HG03571 (cell line): Measurements from ENCODE around the gene DNAJC16.
"Not testable (repeated sequence)": the region's sequence is repeated elsewhere in the genome, so short reads cannot be mapped to it uniquely, and the experiment has no call there.

ENCODE experiments used
- ATAC-seq: cut with Tn5 transposase; IDR thresholded peaks from one replicate; pipeline ENCODE4 v1.9.1; 2021; ENCODE audit not compliant: unreplicated experiment

The DNAJC16 gene

GRCh38 chr1:15506831-15507230 is 19.8 kb upstream of the DNAJC16 start:
- no peak for ATAC-seq

GRCh38 chr1:15507278-15507677 is 19.4 kb upstream of the DNAJC16 start:
- no peak for ATAC-seq

GRCh38 chr1:15508700-15509487 is 17.8 kb upstream of the DNAJC16 start:
- no peak for ATAC-seq

GRCh38 chr1:15509586-15509985 is 17.1 kb upstream of the DNAJC16 start:
- no peak for ATAC-seq

DNA sequence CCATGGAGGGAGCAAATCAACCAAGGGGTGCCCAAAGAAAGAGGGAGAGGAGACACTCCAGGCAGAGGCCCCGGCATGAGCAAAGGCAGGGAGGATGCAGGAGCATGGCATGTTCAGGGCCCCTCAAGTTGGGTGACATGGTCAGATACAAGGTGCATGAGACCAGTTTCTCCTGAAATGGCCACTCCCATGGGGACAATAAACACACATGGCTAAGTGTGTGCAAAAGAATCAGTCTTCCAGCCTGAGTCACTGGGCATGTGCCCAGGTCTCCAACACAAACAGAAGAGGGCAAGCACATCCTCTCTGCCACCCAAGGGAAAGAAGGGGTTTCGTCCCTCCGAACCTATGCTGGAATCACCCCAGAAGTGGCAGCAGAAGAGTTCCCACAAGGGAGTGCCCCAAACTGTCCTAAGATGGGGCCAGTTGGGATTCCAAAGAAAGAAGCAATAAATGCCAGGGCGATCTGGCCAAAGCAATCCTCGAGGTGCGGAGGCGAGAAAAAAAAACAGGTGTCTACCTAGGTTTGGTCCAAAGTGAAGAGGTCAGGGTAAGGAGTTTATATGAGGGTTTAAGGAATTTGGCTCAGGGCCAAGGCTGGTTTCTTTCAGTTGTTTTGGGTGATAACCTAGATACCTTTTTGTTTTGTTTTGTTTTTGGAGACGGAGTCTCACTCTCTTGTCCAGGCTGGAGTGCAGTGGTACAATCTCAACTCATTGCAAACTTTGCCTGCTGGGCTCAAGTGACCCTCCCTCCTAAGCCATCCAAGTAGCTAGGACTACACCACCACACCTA is 15.8 kb upstream of the DNAJC16 start:
- no peak for ATAC-seq

GRCh38 chr1:15513192-15513591 is 13.5 kb upstream of the DNAJC16 start:
- no peak for ATAC-seq

GRCh38 chr1:15513919-15514318 is 12.7 kb upstream of the DNAJC16 start:
- ATAC-seq: no peak

GRCh38 chr1:15514557-15514956 is 12.1 kb upstream of the DNAJC16 start:
- not testable (repeated sequence) for ATAC-seq

GRCh38 chr1:15515022-15515663 is 11.5 kb upstream of the DNAJC16 start:
- no peak for ATAC-seq

DNA sequence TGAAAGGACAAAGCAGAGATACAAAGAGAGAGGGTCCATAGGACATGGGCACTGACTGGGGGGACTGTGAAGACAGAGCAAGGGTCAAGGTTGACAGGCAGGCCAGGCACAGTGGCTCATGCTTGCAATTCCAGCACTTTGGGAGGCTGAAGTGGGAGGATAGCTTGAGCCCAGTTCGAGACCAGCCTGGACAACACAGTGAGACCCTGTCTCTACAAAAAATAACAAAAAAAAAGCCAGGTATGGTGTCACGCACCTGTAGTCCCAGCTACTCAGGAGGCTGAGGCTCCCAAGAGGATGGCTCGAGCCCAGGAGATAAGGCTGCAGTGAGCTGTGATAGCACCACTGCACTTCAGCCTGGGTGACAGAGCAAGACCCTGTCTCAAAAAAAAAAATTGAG is 7.0 kb upstream of the DNAJC16 start:
- ATAC-seq: no peak

GRCh38 chr1:15521206-15521906 is 5.3 kb upstream of the DNAJC16 start:
- ATAC-seq: not testable (repeated sequence)

DNA sequence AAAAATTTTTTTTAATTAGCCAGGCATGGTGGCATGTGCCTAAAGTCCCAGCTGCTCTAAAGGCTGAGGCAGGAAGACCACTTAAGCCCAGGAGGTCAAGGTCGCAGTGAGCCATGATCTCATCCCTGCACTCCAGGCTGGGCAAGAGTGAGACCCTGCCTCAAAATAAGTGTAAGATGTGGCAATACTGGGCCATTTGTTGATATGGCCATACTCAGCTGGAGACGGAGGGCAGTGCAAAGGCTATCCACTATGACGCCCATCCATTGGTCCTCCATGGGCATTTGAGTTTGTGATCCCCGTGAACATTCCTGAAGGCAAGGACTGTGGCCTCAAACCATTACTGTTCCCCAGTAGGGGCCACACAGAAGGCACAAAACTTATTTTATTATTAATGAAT is 4.1 kb upstream of the DNAJC16 start:
- no peak for ATAC-seq

- no peak for ATAC-seq
Observed at GRCh38 chr1:15523104-15524020, 3.3 kb upstream of the DNAJC16 start.

DNA sequence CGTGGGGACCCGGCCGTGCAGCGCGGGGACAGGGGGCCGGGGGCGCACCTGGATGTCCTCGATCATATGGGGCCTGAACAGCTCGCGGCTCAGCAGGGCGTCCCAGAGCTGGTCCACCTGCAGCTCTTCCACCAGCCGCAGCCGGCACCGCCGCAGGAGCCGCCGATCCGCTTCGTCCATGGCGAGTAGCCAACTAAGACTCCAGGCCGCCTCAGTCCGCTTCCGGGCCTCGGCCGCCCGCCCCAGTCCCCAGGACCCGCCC is 2.7 kb upstream of the DNAJC16 start, which contains the start of gene CASP9:
Gene CASP9, minus strand, starts transcription at position 195 of the 262 bp plus-strand sequence. Its CDS starts 15 bp downstream, at position 180.
- ATAC-seq: no peak

- peak; percentile 39 for ATAC-seq
Observed at GRCh38 chr1:15524283-15525049, 2.2 kb upstream of the DNAJC16 start.

- ATAC-seq: peak; percentile 35
Observed at GRCh38 chr1:15525050-15526020, 1.3 kb upstream of the DNAJC16 start.

DNA sequence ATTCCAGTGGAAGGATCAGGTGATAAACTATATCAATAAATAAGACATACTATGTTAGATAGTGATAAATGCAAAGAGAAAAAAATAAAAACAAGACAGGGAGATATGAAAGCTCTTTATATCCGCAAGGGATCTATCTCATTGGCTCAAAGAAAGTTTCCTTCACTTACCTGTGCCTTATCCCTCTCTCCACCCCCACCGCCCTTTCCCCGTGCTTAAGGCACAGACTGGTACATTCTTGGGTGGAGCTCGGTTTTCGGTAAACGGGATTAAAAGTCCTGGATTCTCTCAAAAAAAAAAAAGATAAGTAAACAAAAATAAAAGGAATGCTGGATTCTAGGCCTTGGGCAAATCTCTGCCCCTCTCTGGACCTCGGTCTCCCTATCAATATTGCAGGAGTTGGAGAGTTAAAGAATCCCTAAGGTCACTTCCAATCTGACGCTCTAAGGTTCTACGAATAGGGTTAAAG is 593 bp upstream of the DNAJC16 start:
- ATAC-seq: no peak

- ATAC-seq: no peak
Observed at GRCh38 chr1:15531003-15531402, 4.4 kb downstream of the DNAJC16 start.
